Keratinocyte (primary cell): Measurements from ENCODE around the gene DHCR7. TPM values are rescaled to one million over a fixed set of nuclear protein-coding genes. Genes with fewer than 3 reads are reported as not detected.
A peak's percentile ranks its signal among the peaks of the same experiment; 100 is the strongest.

Experiments used
- DNase-seq: peaks from one replicate; pipeline ENCODE4 v3.0.0-alpha.2; 2011; ENCODE audit warnings: low read depth, missing footprints, low spot score
- FAIRE-seq: peaks from 2 replicates; lab custom pipeline; 2011; peaks lifted over from hg19 to GRCh38; lab: Jason Lieb, UNC
- H2AFZ ChIP-seq: 2 replicates; pipeline ENCODE4 v1.6.0; 2012; ENCODE audit warnings: low read length, control low read depth, inconsistent platforms; ENCODE audit not compliant: control insufficient read depth
- H3K27ac ChIP-seq: 2 replicates; pipeline ENCODE4 v1.5.1; 2011; ENCODE audit warnings: low read length; ENCODE audit not compliant: control insufficient read depth, insufficient read depth
- H3K27me3 ChIP-seq: 3 replicates; pipeline ENCODE4 v1.6.0; 2011; ENCODE audit warnings: low read length; ENCODE audit not compliant: control insufficient read depth, insufficient read depth; ENCODE audit errors: extremely low read depth
- H3K36me3 ChIP-seq, 2 experiments: 2 replicates in 1 of 2; 3 replicates in 1 of 2; pipeline ENCODE4 v1.5.1; 2011; ENCODE audit warnings: low read length in 2 of 2, mild to moderate bottlenecking in 1 of 2; ENCODE audit not compliant: control insufficient read depth in 2 of 2, insufficient read depth in 2 of 2; ENCODE audit errors: extremely low read depth in 1 of 2
- H3K4me1 ChIP-seq: 3 replicates; pipeline ENCODE4 v1.5.1; 2011; ENCODE audit warnings: low read length; ENCODE audit not compliant: control insufficient read depth, insufficient read depth; ENCODE audit errors: extremely low read depth
- H3K4me2 ChIP-seq: 3 replicates; pipeline ENCODE4 v1.6.0; 2011; ENCODE audit warnings: low read depth, low read length; ENCODE audit not compliant: control insufficient read depth, insufficient read depth; ENCODE audit errors: extremely low read depth
- H3K4me3 ChIP-seq, 3 experiments: fragments of 200-600 bp in 1 of 3; sonication (generic) in 1 of 3; 2 replicates in 2 of 3; 3 replicates in 1 of 3; pipeline ENCODE4 v1.5.1; 2011 to 2016; ENCODE audit warnings: low read length in 3 of 3, mild to moderate bottlenecking in 3 of 3, control low read depth in 2 of 3, inconsistent platforms in 1 of 3, low read depth in 1 of 3, mixed read lengths in 1 of 3, mixed run types in 1 of 3, moderate library complexity in 1 of 3; ENCODE audit not compliant: control insufficient read depth in 2 of 3, insufficient read depth in 2 of 3; ENCODE audit errors: extremely low read depth in 1 of 3
- H3K79me2 ChIP-seq: 2 replicates; pipeline ENCODE4 v1.6.0; 2012; ENCODE audit warnings: low read length; ENCODE audit not compliant: control insufficient read depth, insufficient read depth
- H3K9ac ChIP-seq: 3 replicates; pipeline ENCODE4 v1.6.0; 2011; ENCODE audit warnings: low read length; ENCODE audit not compliant: control insufficient read depth, insufficient read depth; ENCODE audit errors: extremely low read depth
- H3K9me1 ChIP-seq: 3 replicates; pipeline ENCODE4 v1.6.0; 2011; ENCODE audit warnings: low read length; ENCODE audit not compliant: control insufficient read depth, insufficient read depth; ENCODE audit errors: extremely low read depth
- H3K9me3 ChIP-seq: 2 replicates; pipeline ENCODE4 v1.5.1; 2012; ENCODE audit warnings: low read depth, low read length; ENCODE audit not compliant: control insufficient read depth
- H4K20me1 ChIP-seq: 3 replicates; pipeline ENCODE4 v1.6.0; 2011; ENCODE audit warnings: low read length; ENCODE audit not compliant: control insufficient read depth, insufficient read depth; ENCODE audit errors: extremely low read depth
- EZH2 ChIP-seq: IDR thresholded peaks from one replicate; pipeline ENCODE4 v1.6.1; 2012; ENCODE audit warnings: inconsistent platforms, mild to moderate bottlenecking, low read length, moderate library complexity
- dilution Hi-C: fragments of 300-500 bp; cut with MboI; formaldehyde crosslinking; loops from one replicate; pipeline ENCODE4 v1.7.0; 2020; ENCODE audit warnings: low sequenced_read_pairs; ENCODE audit not compliant: extremely low pct_ligation_motif_present
- polyA plus RNA-seq, 5 experiments: library from polyadenylated mRNA; depleted of rRNA in 3 of 5; stranded (reverse) in 3 of 5; stranded (forward) in 1 of 5; unstranded in 1 of 5; fragments of >200 nt; gene quantifications; 1 replicate in 1 of 5; 2 replicates in 3 of 5; 3 replicates in 1 of 5; pipeline versions ENCODE4 v1.2.1 to v1.2.3, GENCODE V29; 2011 to 2012; ENCODE audit warnings: missing spikeins in 2 of 5, low read depth in 1 of 5, low replicate concordance in 1 of 5
- TF ChIP-seq, protein P1 (sequence below), 3 experiments: IDR thresholded peaks in 1 of 3; conservative IDR thresholded peaks in 1 of 3; optimal IDR thresholded peaks in 1 of 3; 2 replicates in 2 of 3; 3 replicates in 1 of 3; pipeline versions ENCODE3 to v1.5.1; 2011; ENCODE audit warnings: low read length in 3 of 3, mild to moderate bottlenecking in 3 of 3, moderate library complexity in 2 of 3, control low read depth in 1 of 3, inconsistent platforms in 1 of 3; ENCODE audit not compliant: insufficient read depth in 2 of 3; ENCODE audit errors: extremely low read depth in 1 of 3

The DHCR7 gene
- polyA plus RNA-seq, 1 donor (not counting 4 experiments of a cell fraction or from before 2014, with no cell fraction given): 143 TPM

DNA sequence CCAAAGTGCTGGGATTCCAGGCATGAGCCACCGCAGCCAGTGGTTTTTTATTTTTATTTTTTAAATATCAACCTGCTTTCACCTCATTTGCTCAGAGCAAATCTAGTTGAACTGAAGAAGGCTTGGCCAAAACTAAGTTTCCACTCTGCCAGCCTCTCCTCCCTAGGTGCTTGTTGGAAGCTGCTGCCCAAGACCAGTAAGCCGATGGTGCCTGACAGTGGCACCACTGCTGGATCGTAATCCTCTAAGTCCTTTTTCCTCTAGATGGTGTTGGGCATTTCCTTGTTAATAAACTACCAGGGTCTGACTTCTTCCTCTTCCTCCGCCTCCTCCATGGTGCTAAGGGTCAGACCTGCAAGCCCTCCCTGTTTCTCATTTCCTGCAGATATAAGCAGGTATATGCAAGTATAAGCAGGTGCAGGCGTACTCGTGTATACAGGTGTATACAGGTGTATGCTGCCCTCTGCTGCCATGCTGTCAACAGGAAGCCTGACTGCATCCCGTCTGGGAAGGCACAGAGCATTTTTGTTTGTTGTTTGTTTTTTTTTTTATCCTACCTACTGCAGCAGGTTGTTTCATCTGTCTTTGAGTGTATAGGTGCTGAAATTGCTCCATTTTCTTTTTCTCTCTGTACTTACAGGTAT is 6.4 kb upstream of the DHCR7 start:
- Histone ChIP-seq H2AFZ (no peak overlapping the region), H3K36me3 (peaks cover 30% of the 10 kb centered on the region in 2 experiments), H3K27ac (no peak overlapping the region), H3K4me1 (peaks cover 30% of the 10 kb centered on the region), H4K20me1 (no peaks in the 10 kb centered on the region), H3K79me2 (peaks cover 17% of the 10 kb centered on the region), H3K4me2 (no peak overlapping the region), H3K4me3 (no peak overlapping the region), H3K9me1 (peaks cover 2% of the 10 kb centered on the region), H3K9ac (no peak overlapping the region), H3K9me3 (no peaks in the 10 kb centered on the region), H3K27me3 (no peaks in the 10 kb centered on the region)
- dilution Hi-C loops: no loop called here
- FAIRE-seq (no peak), DNase-seq (no peak)
- TF ChIP-seq EZH2: no peak
- TF ChIP-seq, protein P1, sequence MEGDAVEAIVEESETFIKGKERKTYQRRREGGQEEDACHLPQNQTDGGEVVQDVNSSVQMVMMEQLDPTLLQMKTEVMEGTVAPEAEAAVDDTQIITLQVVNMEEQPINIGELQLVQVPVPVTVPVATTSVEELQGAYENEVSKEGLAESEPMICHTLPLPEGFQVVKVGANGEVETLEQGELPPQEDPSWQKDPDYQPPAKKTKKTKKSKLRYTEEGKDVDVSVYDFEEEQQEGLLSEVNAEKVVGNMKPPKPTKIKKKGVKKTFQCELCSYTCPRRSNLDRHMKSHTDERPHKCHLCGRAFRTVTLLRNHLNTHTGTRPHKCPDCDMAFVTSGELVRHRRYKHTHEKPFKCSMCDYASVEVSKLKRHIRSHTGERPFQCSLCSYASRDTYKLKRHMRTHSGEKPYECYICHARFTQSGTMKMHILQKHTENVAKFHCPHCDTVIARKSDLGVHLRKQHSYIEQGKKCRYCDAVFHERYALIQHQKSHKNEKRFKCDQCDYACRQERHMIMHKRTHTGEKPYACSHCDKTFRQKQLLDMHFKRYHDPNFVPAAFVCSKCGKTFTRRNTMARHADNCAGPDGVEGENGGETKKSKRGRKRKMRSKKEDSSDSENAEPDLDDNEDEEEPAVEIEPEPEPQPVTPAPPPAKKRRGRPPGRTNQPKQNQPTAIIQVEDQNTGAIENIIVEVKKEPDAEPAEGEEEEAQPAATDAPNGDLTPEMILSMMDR (optimal IDR thresholded peaks at IDR 0.05 in 1 of 3, IDR thresholded peaks at IDR 0.05 in 1 of 3, conservative IDR thresholded peaks at IDR 0.05 in 1 of 3; ENCODE audit: extremely low read depth in 1 of 3, insufficient read depth in 2 of 3, low read length in 3 of 3): peak; percentile 40 to 77 (median 42)

DNA sequence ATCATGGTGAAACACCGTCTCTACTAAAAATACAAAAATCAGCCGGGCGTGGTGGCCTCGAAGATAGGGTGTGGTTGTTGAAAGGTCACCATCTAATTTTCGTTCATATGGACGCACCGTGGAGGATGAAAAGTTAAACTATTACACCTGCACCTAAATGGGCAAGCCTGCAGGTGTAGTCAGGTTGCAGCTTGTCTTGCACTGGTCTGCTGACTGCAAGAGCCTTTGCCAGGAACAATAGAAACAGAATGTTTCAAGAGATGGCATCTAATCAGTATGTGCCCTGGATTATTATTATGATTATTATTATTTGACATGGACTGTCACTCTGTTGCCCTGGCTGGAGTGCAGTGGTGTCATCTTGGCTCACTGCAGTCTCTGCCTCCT is 5.7 kb upstream of the DHCR7 start:
- TF ChIP-seq, protein P1 (optimal IDR thresholded peaks at IDR 0.05 in 1 of 3, IDR thresholded peaks at IDR 0.05 in 1 of 3, conservative IDR thresholded peaks at IDR 0.05 in 1 of 3; ENCODE audit: extremely low read depth in 1 of 3, insufficient read depth in 2 of 3, low read length in 3 of 3): no peak
- no peak for TF ChIP-seq EZH2
- Histone ChIP-seq H2AFZ (no peak overlapping the region), H3K4me3 (peak overlapping the region; percentile 87 to 90 (median 89)), H3K9me3 (no peaks in the 10 kb centered on the region), H3K4me2 (peak overlapping the region; percentile 92), H3K9ac (peak overlapping the region; percentile 79), H3K27me3 (no peaks in the 10 kb centered on the region), H3K36me3 (peaks cover 23 to 25% of the 10 kb centered on the region in 2 experiments), H3K4me1 (peaks cover 36% of the 10 kb centered on the region), H3K27ac (no peak overlapping the region), H3K79me2 (peaks cover 20% of the 10 kb centered on the region), H4K20me1 (no peaks in the 10 kb centered on the region), H3K9me1 (peaks cover 2% of the 10 kb centered on the region)
- no peak for FAIRE-seq
- DNase-seq: no peak
- dilution Hi-C loops: no loop called here
